LHCN-M2 (cell line): ENCODE measurements around the gene ULK4. TPM values are rescaled to one million over a fixed set of nuclear protein-coding genes. Genes with fewer than 3 reads are reported as not detected.
A peak's percentile ranks its signal among the peaks of the same experiment; 100 is the strongest.
"Not testable (repeated sequence)": the region's sequence is repeated elsewhere in the genome, so short reads cannot be mapped to it uniquely, and the experiment has no call there.

Experiments used
- DNase-seq: peaks from one replicate; pipeline ENCODE4 v3.0.0-alpha.2; 2012; ENCODE audit warnings: low read depth
- total RNA-seq: library from RNA; depleted of rRNA; stranded (reverse); fragments of >200 nt; gene quantifications from 2 replicates; pipeline ENCODE4 v1.2.3, GENCODE V29; 2014

The ULK4 gene
- total RNA-seq, 1 experiment from 2014 or later: 7.0 TPM

- DNase-seq: peak; percentile 49
Measured at GRCh38 chr3:41690766-41691563, 270.9 kb downstream of the ULK4 start.

DNA sequence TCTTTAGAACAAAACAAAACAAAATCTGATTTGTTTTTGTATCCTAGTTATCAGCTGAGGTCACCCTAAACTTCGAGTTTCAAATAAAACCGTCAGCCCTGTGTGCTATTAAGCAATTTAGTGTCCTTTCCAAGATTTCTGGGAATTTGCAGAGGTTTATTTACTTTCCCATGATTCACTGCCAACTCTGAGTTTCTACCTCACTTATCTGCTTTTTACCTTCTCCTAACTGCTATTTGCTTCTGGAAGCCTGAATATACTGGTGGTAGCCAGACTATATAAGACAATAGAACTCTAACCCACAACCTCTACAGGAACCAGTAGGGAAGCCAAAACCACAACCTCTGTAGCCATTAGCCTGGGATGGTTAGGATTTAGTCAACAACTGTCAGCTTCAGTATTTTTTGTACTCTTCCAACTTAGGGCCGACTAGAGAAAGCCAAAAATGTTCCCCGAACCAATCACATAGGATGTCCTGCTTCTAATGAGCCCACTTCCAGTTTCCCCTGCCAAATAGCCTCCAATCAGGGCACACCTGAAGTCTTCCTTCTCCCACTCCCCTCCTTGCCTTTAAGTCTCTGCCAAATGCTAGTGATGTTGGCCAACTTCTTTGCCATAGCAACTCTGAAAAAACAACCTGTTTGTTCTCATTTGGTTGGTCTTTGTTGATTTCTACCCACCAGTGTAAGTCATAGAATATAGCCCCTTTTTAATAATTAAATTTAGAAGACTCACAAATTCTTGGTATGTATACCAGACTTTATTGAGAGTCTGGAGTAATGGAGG, 273.1 kb downstream of the ULK4 start:
- no peak for DNase-seq

GRCh38 chr3:41684797-41685735, 276.8 kb downstream of the ULK4 start:
- peak; percentile 64 for DNase-seq

- DNase-seq: peak; percentile 92
Measured at GRCh38 chr3:41683666-41684350, 278.1 kb downstream of the ULK4 start.

DNA sequence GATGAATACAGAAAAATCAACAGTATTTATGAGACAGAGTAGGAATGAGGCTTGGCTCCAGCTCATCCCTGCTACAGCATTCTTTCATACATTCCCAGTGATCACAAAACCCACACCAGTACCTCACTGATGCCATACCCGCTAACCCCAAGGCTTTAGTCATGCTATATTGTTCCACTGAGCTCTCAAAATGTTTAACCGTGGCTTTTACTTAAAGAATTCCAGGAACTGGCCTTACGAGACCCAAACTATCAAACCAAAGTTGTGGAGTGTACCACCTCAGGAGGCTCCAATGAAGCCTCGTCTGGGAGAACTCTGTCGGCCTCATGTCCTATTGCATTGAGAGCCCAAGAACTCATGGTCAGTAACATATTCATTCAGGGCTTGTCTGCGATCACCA, 278.9 kb downstream of the ULK4 start:
- DNase-seq: peak; percentile 87

DNA sequence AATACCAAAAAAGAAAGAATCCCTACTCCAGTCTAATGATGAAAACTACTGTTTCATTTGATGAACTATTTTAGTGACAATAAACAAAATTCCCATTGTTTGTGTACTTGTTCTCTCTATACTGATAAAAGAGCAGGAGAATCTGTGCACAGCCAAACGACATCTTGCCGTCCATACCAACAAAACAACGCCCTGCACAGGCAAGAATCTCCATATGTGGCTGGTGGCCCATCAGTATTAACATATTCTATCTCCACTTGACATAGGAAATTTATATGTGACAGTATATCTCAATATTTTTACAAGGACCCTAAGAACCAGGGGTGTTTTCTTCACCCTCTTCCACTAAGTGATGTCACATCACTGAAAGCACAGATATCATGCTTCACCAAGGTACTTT, 279.5 kb downstream of the ULK4 start:
- no peak for DNase-seq

- peak; percentile 97 for DNase-seq
Measured at GRCh38 chr3:41681479-41681878, 280.4 kb downstream of the ULK4 start.

DNA sequence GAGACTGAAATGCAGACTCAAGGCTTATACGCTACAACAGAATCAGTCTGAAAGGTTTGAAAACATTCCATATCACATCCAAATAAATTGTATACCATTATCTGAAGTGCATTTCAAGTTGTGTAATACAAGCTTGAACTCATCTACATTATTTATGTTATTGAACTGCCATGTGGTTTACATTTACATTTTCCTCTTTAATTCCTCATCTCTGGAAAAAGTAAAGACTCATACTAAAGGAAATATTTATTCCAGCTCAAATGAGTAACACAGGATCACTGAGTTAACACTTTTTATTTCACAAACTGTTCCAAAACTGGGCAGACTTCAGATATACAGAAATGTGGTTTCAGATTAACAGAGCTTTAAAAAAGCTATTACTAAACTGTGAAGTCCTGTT, 282.5 kb downstream of the ULK4 start:
- DNase-seq: no peak

- DNase-seq: not testable (repeated sequence)
Measured at GRCh38 chr3:41675102-41675501, 286.8 kb downstream of the ULK4 start.

- DNase-seq: no peak
Measured at GRCh38 chr3:41674449-41674848, 287.5 kb downstream of the ULK4 start.

- peak; percentile 39 for DNase-seq
Measured at GRCh38 chr3:41673650-41674049, 288.3 kb downstream of the ULK4 start.

DNA sequence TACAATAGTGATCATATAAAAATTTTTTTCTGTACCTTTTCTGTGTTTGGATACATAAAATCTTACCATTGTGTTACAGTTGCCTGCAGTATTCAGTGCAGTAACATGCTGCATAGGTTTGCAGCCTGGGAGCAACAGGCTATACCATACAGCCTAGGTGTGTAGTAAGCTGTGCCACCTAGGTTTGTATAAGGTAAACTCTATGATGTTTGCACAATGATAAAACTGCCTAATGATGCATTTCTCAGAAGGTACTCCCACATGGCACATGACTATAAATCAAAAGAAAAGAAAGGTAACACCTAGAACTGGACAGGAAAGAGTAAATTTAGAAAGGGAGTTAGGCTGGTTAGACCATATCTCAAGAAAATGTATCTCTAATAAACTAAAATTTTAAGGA, 293.5 kb downstream of the ULK4 start:
- DNase-seq: no peak

DNA sequence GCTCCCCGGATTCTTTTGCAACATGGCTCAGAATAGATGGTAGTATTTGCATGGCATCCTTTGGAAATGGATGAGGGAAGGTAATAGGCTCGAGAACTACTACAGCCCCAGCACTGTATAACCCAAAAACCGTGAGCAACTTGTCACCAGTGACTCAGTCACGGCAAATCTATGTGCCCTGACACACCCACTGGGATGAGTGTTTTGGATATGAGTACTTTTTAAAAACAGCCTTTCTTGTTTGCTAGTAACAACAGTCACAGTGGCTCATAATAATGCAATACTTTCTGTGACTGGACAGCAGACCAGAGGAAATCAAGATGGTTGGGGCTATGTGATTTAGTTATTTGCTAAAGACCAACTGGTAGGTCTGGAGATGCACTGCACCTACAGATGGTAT, 299.6 kb downstream of the ULK4 start:
- DNase-seq: peak; percentile 44

GRCh38 chr3:41661796-41662195, 300.1 kb downstream of the ULK4 start:
- DNase-seq: no peak

DNA sequence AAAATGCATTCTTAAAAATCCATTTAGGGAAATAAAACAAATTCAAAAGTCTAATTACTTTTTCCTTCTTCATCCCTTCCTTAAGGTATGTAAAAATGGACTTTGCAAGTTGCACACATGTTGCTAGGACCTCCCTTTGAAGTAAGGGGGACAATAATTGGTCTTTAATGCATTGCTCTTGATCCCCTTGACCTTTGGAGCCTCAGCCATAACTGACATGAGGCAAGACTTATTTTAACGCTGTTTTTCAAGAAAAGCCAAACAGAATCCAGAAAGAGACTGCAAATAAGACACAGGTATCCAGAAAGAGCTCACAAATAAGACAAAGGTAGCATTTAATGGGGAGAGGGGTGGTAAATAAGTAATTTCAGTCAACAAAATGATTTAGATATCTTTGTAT, 301.4 kb downstream of the ULK4 start:
- no peak for DNase-seq

DNA sequence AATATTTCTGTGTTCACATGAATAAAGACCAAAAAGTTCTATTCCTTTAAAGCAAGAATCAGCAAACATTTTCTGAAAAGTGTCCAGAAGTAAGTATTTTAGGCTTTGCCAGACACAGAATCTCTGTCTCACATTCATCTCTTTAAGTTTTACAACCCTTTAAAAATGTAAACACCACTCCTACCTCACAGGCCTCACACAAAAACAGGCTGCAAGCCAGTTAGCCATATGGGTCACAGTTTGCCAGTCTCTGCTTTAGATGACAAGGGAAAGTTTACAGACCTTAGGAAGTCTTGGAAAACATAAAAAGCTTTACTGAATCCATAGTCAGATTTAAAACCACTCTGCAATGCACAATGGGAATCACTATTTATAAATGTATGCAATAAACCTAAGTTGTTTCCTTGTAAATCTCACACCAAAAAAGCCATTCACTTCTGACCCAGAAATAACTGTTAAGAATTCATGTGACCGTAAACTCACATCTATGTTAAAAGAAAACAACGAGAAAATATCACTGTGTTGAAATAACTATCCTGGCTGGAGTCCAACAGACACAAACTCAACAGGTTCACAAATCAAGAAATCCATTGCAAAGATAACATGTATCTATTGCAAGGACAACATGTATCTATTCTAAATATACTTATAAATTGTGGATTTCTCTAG, 308.2 kb downstream of the ULK4 start:
- peak; percentile 7 for DNase-seq

GRCh38 chr3:41652931-41653330, 309.0 kb downstream of the ULK4 start:
- no peak for DNase-seq

DNA sequence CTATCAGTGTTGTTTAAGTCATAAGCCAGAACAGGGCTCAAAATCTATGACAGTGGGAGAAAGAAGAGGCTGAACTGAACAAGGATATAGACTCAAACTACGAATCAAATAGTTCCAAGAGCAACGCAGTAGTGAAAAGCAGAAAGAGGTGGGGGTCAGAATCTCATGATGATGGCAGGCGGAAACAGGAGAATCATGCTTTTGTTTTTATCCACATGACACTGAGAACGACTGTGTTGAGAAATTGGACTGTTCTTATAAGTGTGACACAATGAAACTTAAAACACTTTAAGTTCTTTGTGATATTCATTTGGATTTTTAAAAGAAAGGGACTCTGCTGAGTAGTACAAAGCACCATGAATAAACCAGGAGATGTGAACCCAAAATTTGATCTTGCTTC, 309.4 kb downstream of the ULK4 start:
- DNase-seq: no peak

GRCh38 chr3:41651718-41652117, 310.2 kb downstream of the ULK4 start:
- DNase-seq: no peak

- no peak for DNase-seq
Measured at GRCh38 chr3:41650406-41650805, 311.5 kb downstream of the ULK4 start.
